NCI-H187 (cell line): ENCODE data around the gene MAPK12.
"Not testable (repeated sequence)": the region's sequence is repeated elsewhere in the genome, so short reads cannot be mapped to it uniquely, and the experiment has no call there.

Source experiments
- DNase-seq, 2 experiments: peaks; one replicate each; lab custom pipeline; 2025; lab: John Stamatoyannopoulos, UW

Gene MAPK12

GRCh38 chr22:50281957-50282356 is 20.5 kb upstream of the MAPK12 start:
- no peak for DNase-seq

DNA sequence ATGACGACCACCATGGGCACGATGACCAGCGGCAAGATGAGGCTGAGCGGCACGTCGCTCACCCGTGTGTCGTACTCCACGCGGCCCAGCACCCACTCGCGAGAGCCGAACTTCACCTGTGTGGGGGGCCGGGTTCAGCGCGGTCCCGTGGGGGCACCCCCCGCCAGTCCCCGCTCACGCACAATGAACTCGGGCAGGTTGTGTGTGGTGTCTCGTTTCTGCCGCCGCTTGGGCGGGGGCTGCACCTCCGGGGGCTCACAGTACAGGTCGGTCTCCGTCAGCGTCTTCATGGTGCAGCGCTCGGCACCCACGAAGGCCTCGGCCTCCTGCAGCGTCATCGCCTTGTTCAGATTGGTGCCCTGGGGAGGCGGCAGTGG is 19.9 kb upstream of the MAPK12 start:
- no peak for DNase-seq

GRCh38 chr22:50280708-50281383 is 19.4 kb upstream of the MAPK12 start:
- DNase-seq = no peak

GRCh38 chr22:50280022-50280707 is 18.7 kb upstream of the MAPK12 start:
- DNase-seq = no peak

GRCh38 chr22:50278956-50279619 is 17.6 kb upstream of the MAPK12 start:
- no peak for DNase-seq

DNA sequence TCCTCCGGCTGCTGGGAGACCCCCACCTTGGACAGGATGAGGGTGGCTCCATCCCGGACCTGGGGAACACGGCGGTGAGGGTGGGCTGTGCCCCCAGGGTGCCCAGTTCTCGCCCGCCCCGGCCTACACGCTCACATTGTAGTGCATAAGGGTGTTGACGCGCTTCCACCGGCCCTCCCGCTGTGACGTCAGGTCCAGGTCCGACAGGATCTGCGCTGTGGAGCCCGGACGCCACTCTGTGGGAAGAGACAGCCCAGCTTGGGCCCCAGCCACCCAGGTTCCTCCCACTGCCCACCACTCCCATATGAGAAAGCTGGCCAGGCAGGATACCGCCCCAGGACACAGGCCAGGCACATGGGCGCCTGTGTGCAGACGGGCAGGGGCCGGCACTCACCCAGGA is 17.0 kb upstream of the MAPK12 start:
- no peak for DNase-seq

DNA sequence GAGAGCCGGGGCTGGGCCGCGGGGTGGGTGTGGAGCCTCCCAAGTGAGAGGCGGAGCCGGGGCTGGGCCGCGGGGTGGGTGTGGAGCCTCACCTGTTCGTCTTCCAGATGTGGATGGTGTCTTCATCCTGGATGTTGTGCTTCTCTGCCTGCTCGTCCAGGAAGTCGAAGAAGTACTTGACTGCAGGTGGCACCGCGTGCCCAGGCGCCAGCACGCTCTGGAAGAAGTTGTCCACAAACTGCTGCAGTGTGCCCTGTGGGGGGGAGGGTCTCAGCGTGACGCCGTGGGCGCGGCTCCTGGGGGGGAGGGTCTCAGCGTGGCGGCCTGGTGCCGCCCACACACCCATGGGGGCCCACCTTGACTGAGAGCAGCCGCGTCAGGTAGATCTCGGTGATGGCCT is 16.3 kb upstream of the MAPK12 start:
- DNase-seq = no peak

GRCh38 chr22:50276143-50276542 is 14.7 kb upstream of the MAPK12 start:
- no peak for DNase-seq

GRCh38 chr22:50275181-50276055 is 13.9 kb upstream of the MAPK12 start:
- DNase-seq = no peak

- no peak for DNase-seq
These were observed 13.3 kb upstream of the MAPK12 start for GRCh38 chr22:50274771-50275170.

DNA sequence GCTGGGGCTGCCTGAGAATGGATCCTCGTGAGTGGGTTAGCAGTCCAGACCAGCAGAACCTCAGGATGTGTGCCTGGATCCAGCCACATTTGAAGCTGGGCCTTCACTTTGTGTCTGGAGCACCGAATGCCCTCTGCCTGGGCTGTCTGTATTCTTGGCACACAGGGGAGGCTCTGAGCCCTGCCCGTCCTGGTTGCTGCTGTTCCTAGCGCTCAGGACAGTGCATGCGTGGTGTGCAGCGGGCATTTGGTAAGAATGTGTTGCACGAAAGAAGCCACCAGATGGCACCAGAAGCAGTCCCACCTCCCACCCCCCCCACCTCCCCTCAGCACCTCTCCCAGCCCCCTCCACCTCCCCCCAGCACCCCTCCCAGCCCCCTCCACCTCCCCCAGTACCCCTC is 12.8 kb upstream of the MAPK12 start:
- DNase-seq = no peak

GRCh38 chr22:50273781-50274180 is 12.3 kb upstream of the MAPK12 start:
- not testable (repeated sequence) for DNase-seq

DNA sequence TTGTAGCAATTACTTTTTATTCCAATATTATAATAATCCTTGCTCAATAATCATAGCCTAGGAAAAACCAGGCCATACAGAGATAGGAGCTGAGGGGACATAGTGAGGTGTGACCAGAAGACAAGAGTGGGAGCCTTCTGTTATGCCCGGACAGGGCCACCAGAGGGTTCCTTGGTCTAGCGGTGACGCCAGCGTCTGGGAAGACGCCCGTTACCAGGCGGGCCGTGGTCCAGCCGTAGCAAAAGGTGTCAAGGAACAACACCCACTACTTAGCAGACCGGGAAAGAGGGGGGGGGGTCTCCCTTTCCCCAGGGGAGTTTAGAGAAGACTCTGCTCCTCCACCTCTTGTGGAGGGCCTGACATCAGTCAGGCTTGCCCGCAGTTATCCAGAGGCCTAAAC is 11.9 kb upstream of the MAPK12 start:
- DNase-seq = not testable (repeated sequence)

- no peak for DNase-seq
These were observed 10.7 kb upstream of the MAPK12 start for GRCh38 chr22:50272044-50272802.

GRCh38 chr22:50271519-50271970 is 10.1 kb upstream of the MAPK12 start:
- DNase-seq = peak in 1 of 2 experiments; percentile 41

DNA sequence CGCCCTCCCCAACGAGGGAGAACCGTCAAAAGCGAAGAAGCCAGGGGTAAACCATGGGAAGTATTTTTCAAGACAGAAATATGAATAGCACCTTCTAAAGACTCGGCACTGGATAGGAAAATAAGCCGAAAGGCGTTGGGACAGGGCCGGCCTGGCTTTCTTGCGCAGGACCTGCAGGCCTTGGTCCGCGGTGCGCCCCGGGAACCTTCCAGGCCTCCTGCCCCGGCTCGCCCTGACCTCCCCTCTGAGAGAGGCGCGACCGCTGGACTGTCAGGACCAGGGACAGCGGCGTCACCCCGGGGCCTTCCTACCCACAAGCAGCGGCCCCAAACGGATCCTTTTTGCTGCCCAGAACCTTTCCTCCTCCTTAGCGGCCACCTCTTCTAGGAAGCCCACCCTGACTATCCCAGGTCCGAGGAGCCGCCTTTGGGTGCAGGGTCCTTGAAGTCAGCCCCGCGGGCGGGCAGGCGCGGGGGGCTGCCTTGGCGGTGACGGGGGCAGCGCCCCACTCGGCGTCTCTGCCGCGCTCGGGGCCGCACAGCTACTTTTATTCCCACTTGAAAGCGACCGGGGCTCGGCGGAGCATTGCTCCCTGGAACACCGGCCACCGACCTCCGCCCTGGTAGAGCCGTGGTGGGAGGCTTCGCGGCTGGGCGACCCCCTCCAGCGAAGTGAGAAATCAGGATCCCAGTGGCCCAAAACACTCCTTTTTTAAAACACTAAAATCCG is 9.3 kb upstream of the MAPK12 start:
- no peak for DNase-seq

GRCh38 chr22:50269970-50270665 is 8.6 kb upstream of the MAPK12 start, which contains the start of gene MAPK11:
MAPK11 (minus strand) TSS chr22:50270380; CDS start chr22:50270292, 88 bp downstream.
- no peak for DNase-seq

DNA sequence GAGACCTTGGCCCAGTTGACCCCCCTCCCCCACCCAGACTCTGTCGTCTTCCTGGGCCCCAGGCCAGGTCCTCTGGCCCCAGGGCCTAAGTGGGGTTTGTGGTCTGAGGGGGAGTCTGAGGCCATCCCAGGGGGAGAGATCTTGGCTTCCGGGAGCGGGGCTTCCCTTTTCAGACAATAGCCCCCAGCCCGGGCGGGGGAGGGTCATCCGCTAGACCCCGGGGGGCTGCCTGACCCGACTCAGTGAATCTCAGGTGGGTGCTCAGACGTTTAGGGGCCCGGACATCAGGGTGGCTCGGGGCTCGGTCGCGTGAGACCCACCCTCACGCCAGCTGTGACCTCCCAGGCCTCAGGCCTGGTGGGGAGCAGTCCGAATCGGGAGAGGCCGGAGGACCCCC is 8.1 kb upstream of the MAPK12 start:
- no peak for DNase-seq

GRCh38 chr22:50268655-50269113 is 7.2 kb upstream of the MAPK12 start:
- DNase-seq = no peak
